HG03097 (cell line): ENCODE data around the gene PRUNE2.

Experiments used
- ATAC-seq: cut with Tn5 transposase; IDR thresholded peaks from one replicate; pipeline ENCODE4 v1.9.1; 2021; ENCODE audit not compliant: unreplicated experiment, low FRiP score

PRUNE2 gene

GRCh38 chr9:76904661-76905457 is 1.1 kb downstream of the PRUNE2 start:
- ATAC-seq = no peak

GRCh38 chr9:76902395-76902794 is 3.5 kb downstream of the PRUNE2 start:
- ATAC-seq = no peak

- no peak for ATAC-seq
Measured at GRCh38 chr9:76901801-76902200, 4.1 kb downstream of the PRUNE2 start.

GRCh38 chr9:76900884-76901440 is 5.0 kb downstream of the PRUNE2 start:
- no peak for ATAC-seq

- ATAC-seq = no peak
Measured at GRCh38 chr9:76898786-76899185, 7.1 kb downstream of the PRUNE2 start.

- ATAC-seq = no peak
Measured at GRCh38 chr9:76897804-76898525, 7.9 kb downstream of the PRUNE2 start.

GRCh38 chr9:76896035-76896434 is 9.9 kb downstream of the PRUNE2 start:
- no peak for ATAC-seq

- ATAC-seq = no peak
Measured at GRCh38 chr9:76895186-76895585, 10.7 kb downstream of the PRUNE2 start.

- no peak for ATAC-seq
Measured at GRCh38 chr9:76894198-76894597, 11.7 kb downstream of the PRUNE2 start.

- no peak for ATAC-seq
Measured at GRCh38 chr9:76893395-76893932, 12.4 kb downstream of the PRUNE2 start.

- ATAC-seq = no peak
Measured at GRCh38 chr9:76891874-76892273, 14.0 kb downstream of the PRUNE2 start.

GRCh38 chr9:76891279-76891678 is 14.6 kb downstream of the PRUNE2 start:
- ATAC-seq = no peak

GRCh38 chr9:76887951-76888350 is 18.0 kb downstream of the PRUNE2 start:
- no peak for ATAC-seq

- no peak for ATAC-seq
Measured at GRCh38 chr9:76887003-76887821, 18.7 kb downstream of the PRUNE2 start.

GRCh38 chr9:76886318-76886717 is 19.6 kb downstream of the PRUNE2 start:
- ATAC-seq = no peak

GRCh38 chr9:76884823-76885222 is 21.1 kb downstream of the PRUNE2 start:
- ATAC-seq = no peak

GRCh38 chr9:76883341-76883855 is 22.5 kb downstream of the PRUNE2 start:
- ATAC-seq = no peak

GRCh38 chr9:76882686-76883085 is 23.2 kb downstream of the PRUNE2 start:
- ATAC-seq = no peak

- ATAC-seq = no peak
Measured at GRCh38 chr9:76880210-76880609, 25.7 kb downstream of the PRUNE2 start.

- ATAC-seq = no peak
Measured at GRCh38 chr9:76878933-76879332, 27.0 kb downstream of the PRUNE2 start.
